NB4 (cell line): ENCODE measurements around the gene MARS2.

Experiments used
- MYC ChIP-seq: IDR thresholded peaks from 2 replicates; pipeline ENCODE4 v1.6.1; 2011; ENCODE audit warnings: low read depth, low read length
- POLR2A ChIP-seq: IDR thresholded peaks from 2 replicates; pipeline ENCODE4 v1.6.1; 2011; ENCODE audit warnings: mild to moderate bottlenecking; ENCODE audit not compliant: insufficient read length; ENCODE audit errors: extremely low read depth
- TF ChIP-seq, protein P1 (sequence below): IDR thresholded peaks from one replicate; pipeline ENCODE4 v1.5.1; 2012; ENCODE audit warnings: low read depth, low read length

DNA sequence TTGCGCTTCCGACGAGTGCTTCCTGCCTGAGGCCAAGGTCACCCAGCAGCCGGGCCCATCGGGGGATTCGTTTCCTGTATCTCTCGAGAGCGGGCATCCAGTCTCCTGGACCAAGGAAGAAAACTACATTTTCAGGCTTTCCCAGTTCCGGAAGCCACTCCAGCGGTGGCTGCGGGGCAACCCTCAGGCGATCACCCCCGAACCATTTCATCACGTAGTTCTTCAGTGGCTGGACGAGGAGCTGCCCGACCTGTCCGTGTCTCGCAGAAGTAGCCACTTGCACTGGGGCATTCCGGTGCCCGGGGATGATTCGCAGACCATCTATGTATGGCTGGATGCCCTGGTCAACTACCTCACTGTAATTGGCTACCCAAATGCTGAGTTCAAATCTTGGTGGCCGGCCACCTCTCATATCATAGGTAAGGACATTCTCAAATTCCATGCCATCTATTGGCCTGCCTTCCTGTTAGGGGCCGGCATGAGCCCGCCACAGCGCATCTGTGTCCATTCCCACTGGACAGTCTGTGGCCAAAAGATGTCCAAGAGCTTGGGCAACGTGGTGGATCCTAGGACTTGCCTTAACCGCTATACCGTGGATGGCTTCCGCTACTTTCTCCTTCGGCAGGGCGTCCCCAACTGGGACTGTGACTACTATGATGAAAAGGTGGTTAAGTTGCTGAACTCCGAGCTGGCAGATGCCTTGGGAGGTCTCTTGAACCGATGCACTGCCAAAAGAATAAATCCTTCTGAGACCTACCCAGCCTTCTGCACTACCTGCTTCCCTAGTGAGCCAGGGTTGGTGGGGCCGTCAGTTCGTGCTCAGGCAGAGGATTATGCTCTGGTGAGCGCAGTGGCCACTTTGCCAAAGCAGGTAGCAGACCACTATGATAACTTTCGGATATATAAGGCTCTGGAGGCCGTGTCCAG, 1.0 kb downstream of the MARS2 start:
- TF ChIP-seq, protein P1, sequence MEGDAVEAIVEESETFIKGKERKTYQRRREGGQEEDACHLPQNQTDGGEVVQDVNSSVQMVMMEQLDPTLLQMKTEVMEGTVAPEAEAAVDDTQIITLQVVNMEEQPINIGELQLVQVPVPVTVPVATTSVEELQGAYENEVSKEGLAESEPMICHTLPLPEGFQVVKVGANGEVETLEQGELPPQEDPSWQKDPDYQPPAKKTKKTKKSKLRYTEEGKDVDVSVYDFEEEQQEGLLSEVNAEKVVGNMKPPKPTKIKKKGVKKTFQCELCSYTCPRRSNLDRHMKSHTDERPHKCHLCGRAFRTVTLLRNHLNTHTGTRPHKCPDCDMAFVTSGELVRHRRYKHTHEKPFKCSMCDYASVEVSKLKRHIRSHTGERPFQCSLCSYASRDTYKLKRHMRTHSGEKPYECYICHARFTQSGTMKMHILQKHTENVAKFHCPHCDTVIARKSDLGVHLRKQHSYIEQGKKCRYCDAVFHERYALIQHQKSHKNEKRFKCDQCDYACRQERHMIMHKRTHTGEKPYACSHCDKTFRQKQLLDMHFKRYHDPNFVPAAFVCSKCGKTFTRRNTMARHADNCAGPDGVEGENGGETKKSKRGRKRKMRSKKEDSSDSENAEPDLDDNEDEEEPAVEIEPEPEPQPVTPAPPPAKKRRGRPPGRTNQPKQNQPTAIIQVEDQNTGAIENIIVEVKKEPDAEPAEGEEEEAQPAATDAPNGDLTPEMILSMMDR, result no peak
- TF ChIP-seq POLR2A, result no peak
- peak; percentile 11; the same call in 1 of the 2 replicates for TF ChIP-seq MYC
